ENCODE data around the gene SFSWAP.

- TF ChIP-seq, protein P1, sequence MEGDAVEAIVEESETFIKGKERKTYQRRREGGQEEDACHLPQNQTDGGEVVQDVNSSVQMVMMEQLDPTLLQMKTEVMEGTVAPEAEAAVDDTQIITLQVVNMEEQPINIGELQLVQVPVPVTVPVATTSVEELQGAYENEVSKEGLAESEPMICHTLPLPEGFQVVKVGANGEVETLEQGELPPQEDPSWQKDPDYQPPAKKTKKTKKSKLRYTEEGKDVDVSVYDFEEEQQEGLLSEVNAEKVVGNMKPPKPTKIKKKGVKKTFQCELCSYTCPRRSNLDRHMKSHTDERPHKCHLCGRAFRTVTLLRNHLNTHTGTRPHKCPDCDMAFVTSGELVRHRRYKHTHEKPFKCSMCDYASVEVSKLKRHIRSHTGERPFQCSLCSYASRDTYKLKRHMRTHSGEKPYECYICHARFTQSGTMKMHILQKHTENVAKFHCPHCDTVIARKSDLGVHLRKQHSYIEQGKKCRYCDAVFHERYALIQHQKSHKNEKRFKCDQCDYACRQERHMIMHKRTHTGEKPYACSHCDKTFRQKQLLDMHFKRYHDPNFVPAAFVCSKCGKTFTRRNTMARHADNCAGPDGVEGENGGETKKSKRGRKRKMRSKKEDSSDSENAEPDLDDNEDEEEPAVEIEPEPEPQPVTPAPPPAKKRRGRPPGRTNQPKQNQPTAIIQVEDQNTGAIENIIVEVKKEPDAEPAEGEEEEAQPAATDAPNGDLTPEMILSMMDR (IDR thresholded peaks at IDR 0.05; ENCODE audit: poor library complexity, severe bottlenecking): no peak
- TF ChIP-seq EZH2 (IDR thresholded peaks at IDR 0.05; ENCODE audit: borderline replicate concordance, insufficient read depth, low read length, poor library complexity, severe bottlenecking) (no peak), TAF1 (IDR thresholded peaks at IDR 0.05; ENCODE audit: low read depth) (no peak), POLR2AphosphoS5 (IDR thresholded peaks at IDR 0.05) (no peak)
- TF ChIP-seq, protein P2, sequence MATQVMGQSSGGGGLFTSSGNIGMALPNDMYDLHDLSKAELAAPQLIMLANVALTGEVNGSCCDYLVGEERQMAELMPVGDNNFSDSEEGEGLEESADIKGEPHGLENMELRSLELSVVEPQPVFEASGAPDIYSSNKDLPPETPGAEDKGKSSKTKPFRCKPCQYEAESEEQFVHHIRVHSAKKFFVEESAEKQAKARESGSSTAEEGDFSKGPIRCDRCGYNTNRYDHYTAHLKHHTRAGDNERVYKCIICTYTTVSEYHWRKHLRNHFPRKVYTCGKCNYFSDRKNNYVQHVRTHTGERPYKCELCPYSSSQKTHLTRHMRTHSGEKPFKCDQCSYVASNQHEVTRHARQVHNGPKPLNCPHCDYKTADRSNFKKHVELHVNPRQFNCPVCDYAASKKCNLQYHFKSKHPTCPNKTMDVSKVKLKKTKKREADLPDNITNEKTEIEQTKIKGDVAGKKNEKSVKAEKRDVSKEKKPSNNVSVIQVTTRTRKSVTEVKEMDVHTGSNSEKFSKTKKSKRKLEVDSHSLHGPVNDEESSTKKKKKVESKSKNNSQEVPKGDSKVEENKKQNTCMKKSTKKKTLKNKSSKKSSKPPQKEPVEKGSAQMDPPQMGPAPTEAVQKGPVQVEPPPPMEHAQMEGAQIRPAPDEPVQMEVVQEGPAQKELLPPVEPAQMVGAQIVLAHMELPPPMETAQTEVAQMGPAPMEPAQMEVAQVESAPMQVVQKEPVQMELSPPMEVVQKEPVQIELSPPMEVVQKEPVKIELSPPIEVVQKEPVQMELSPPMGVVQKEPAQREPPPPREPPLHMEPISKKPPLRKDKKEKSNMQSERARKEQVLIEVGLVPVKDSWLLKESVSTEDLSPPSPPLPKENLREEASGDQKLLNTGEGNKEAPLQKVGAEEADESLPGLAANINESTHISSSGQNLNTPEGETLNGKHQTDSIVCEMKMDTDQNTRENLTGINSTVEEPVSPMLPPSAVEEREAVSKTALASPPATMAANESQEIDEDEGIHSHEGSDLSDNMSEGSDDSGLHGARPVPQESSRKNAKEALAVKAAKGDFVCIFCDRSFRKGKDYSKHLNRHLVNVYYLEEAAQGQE (IDR thresholded peaks at IDR 0.05; ENCODE audit: borderline replicate concordance): no peak
These were observed 5.4 kb downstream of the SFSWAP start for GRCh38 chr12:131716282-131716681.

Data from neural cell (in vitro differentiated cells).